Spleen (tissue), 7 donors: ENCODE results near the gene PRKCQ.

Experiments used
- POLR2A ChIP-seq, 3 donors: fragments of 450-650 bp; IDR thresholded peaks; one replicate each; pipeline ENCODE4 v1.5.1; 2017; ENCODE audit warnings: antibody characterized with exemption in 3 of 3, mild to moderate bottlenecking in 1 of 3
- POLR2AphosphoS5 ChIP-seq, 3 donors: sonication (generic); formaldehyde crosslinking; IDR thresholded peaks; one replicate each; pipeline ENCODE4 v1.5.1; 2017; ENCODE audit warnings: antibody characterized with exemption in 3 of 3
- TF ChIP-seq, protein P1 (sequence below), 11 experiments: fragments of 200-600 bp in 7 of 11; fragments of 450-650 bp in 4 of 11; sonication (generic) in 4 of 11; IDR thresholded peaks in 8 of 11; conservative IDR thresholded peaks in 3 of 11; 1 replicate in 7 of 11; 2 replicates in 4 of 11; pipeline versions ENCODE4 v1.4.0 to v1.8.0; 2016 to 2021; ENCODE audit warnings: antibody characterized with exemption in 11 of 11, inconsistent platforms in 4 of 11, mild to moderate bottlenecking in 1 of 11
- donor health status: DM: no; HTN: no; CAD: no; lungs with moderate emphysema.
- donor health status: DM: no; HTN: no; CAD: no.
- donor health status: DM: no; HTN: no; CAD: no.

DNA sequence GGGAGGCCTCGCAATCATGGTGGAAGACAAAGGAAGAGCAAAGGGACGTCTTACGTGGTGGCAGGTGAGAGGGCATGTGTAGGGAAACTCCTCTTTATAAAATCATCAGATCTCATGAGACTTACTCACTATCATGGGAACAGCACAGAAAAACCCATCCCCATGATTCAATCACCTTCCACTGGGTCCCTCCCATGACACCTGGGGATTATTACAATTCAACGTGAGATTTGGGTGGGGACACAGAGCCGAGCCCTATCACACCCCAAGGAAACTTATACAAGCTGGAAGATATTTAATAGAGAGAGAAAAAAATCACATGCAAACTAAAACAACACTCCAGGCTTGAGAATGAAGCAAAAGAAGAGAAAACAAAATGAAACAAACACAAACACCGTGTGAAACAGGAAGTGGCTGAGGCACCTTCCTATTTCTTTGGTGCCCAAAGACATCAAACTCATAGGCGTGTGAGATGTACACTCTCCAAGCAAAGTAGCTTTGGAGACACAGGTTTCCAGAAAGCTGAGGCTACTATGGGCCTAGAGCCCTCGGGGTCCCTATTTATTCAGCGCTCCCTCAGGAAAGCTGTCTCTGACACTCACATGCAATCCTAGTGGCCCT lies 97.2 kb downstream of the PRKCQ start:
- TF ChIP-seq POLR2AphosphoS5 (IDR thresholded peaks at IDR 0.05), result no peak
- TF ChIP-seq, protein P1, sequence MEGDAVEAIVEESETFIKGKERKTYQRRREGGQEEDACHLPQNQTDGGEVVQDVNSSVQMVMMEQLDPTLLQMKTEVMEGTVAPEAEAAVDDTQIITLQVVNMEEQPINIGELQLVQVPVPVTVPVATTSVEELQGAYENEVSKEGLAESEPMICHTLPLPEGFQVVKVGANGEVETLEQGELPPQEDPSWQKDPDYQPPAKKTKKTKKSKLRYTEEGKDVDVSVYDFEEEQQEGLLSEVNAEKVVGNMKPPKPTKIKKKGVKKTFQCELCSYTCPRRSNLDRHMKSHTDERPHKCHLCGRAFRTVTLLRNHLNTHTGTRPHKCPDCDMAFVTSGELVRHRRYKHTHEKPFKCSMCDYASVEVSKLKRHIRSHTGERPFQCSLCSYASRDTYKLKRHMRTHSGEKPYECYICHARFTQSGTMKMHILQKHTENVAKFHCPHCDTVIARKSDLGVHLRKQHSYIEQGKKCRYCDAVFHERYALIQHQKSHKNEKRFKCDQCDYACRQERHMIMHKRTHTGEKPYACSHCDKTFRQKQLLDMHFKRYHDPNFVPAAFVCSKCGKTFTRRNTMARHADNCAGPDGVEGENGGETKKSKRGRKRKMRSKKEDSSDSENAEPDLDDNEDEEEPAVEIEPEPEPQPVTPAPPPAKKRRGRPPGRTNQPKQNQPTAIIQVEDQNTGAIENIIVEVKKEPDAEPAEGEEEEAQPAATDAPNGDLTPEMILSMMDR (IDR thresholded peaks at IDR 0.05 in 8 of 11, conservative IDR thresholded peaks at IDR 0.05 in 3 of 11), result no peak
- TF ChIP-seq POLR2A (IDR thresholded peaks at IDR 0.05), result no peak
